GM23338 (cell line): ENCODE measurements around the gene PAM. TPM values are rescaled to one million over a fixed set of nuclear protein-coding genes. Genes with fewer than 3 reads are reported as not detected.

Source experiments
- ATAC-seq: fragments of 200-7000 bp; cut with Tn5 transposase; 3 replicates; pipeline ENCODE4 v1.9.1; 2020
- DNase-seq: peaks from one replicate; pipeline ENCODE4 v3.0.0-alpha.2; 2015; ENCODE audit warnings: low spot score
- H2AFZ ChIP-seq: fragments of 200-600 bp; sonication (generic); 2 replicates; pipeline ENCODE4 v1.8.0; 2016; ENCODE audit warnings: antibody characterized with exemption, mild to moderate bottlenecking, moderate library complexity
- H3F3A ChIP-seq: fragments of 200-600 bp; sonication (generic); replicated peaks from 2 replicates; pipeline ENCODE4 v1.8.0; 2017; ENCODE audit warnings: antibody characterized with exemption, mixed run types, low read depth
- H3K27ac ChIP-seq: fragments of 200-600 bp; sonication (generic); 2 replicates; pipeline ENCODE4 v1.6.1; 2016; ENCODE audit warnings: low read depth
- H3K27me3 ChIP-seq: fragments of 200-600 bp; sonication (generic); 2 replicates; pipeline ENCODE4 v1.8.0; 2016; ENCODE audit warnings: mild to moderate bottlenecking, mixed run types, moderate library complexity; ENCODE audit not compliant: insufficient read depth
- H3K36me3 ChIP-seq: fragments of 200-600 bp; sonication (generic); 2 replicates; pipeline ENCODE4 v1.8.0; 2016; ENCODE audit warnings: mild to moderate bottlenecking; ENCODE audit not compliant: insufficient read depth
- H3K4me1 ChIP-seq: fragments of 200-600 bp; sonication (generic); 2 replicates; pipeline ENCODE4 v1.8.0; 2016; ENCODE audit warnings: mild to moderate bottlenecking, moderate library complexity; ENCODE audit not compliant: insufficient read depth
- H3K4me2 ChIP-seq: fragments of 200-600 bp; sonication (generic); 2 replicates; pipeline ENCODE4 v1.7.1; 2017; ENCODE audit warnings: mixed run types
- H3K4me3 ChIP-seq: fragments of 200-600 bp; sonication (generic); 2 replicates; pipeline ENCODE4 v1.6.1; 2016; ENCODE audit warnings: mixed run types
- H3K79me2 ChIP-seq: fragments of 200-600 bp; sonication (generic); replicated peaks from 2 replicates; pipeline ENCODE4 v1.8.0; 2017; ENCODE audit warnings: mild to moderate bottlenecking; ENCODE audit not compliant: insufficient read depth
- H3K9me2 ChIP-seq: fragments of 200-600 bp; sonication (generic); 2 replicates; pipeline ENCODE4 v1.8.0; 2017; ENCODE audit not compliant: insufficient read depth
- H4K20me1 ChIP-seq: fragments of 200-600 bp; sonication (generic); replicated peaks from 2 replicates; pipeline ENCODE4 v1.8.0; 2017; ENCODE audit warnings: mild to moderate bottlenecking; ENCODE audit not compliant: insufficient read depth
- H3K27ac Mint-ChIP-seq: 2 replicates; pipeline ENCODE4 v1.8.0; 2020; ENCODE audit warnings: inconsistent platforms, mild to moderate bottlenecking, moderate library complexity, mixed read lengths
- H3K27me3 Mint-ChIP-seq: 3 replicates; pipeline ENCODE4 v1.8.0; 2022; ENCODE audit warnings: low read depth, mild to moderate bottlenecking, moderate library complexity, mixed read lengths, inconsistent platforms; ENCODE audit not compliant: insufficient read depth, poor library complexity
- H3K36me3 Mint-ChIP-seq: 3 replicates; pipeline ENCODE4 v1.8.0; 2021; ENCODE audit warnings: low read depth, mild to moderate bottlenecking, inconsistent platforms, moderate library complexity, mixed read lengths
- H3K4me1 Mint-ChIP-seq: 3 replicates; pipeline ENCODE4 v1.8.0; 2020; ENCODE audit warnings: mild to moderate bottlenecking, inconsistent platforms, mixed read lengths
- H3K4me3 Mint-ChIP-seq: 3 replicates; pipeline ENCODE4 v1.8.0; 2021; ENCODE audit warnings: moderate library complexity, mild to moderate bottlenecking, inconsistent platforms, mixed read lengths
- H3K9me3 Mint-ChIP-seq: 3 replicates; pipeline ENCODE4 v1.8.0; 2020; ENCODE audit warnings: moderate library complexity, mild to moderate bottlenecking, inconsistent platforms, mixed read lengths
- CREB1 ChIP-seq: fragments of 250-450 bp; sonication (Bioruptor Pico); IDR thresholded peaks from 2 replicates; pipeline ENCODE4 v1.5.0; 2020; ENCODE audit warnings: low read depth, mild to moderate bottlenecking, moderate library complexity
- EZH2 ChIP-seq: fragments of 200-600 bp; sonication (generic); IDR thresholded peaks from one replicate; pipeline ENCODE4 v1.8.0; 2017; ENCODE audit warnings: antibody characterized with exemption, mild to moderate bottlenecking, low read depth; ENCODE audit not compliant: unreplicated experiment
- EZH2phosphoT487 ChIP-seq: fragments of 200-600 bp; sonication (generic); IDR thresholded peaks from one replicate; pipeline ENCODE4 v1.8.1; 2018; ENCODE audit warnings: antibody characterized with exemption; ENCODE audit not compliant: unreplicated experiment
- JUNB ChIP-seq: IDR thresholded peaks from one replicate; pipeline ENCODE4 v1.6.1; 2016; ENCODE audit warnings: antibody characterized with exemption; ENCODE audit not compliant: unreplicated experiment
- NANOG ChIP-seq: IDR thresholded peaks from 2 replicates; pipeline ENCODE4 v1.6.1; 2016; ENCODE audit warnings: antibody characterized with exemption, borderline replicate concordance
- polyA plus RNA-seq: library from polyadenylated mRNA; unstranded; fragments of >200 nt; fragmentation: Nextera tagmentation; extraction: Ambion mirVana; gene quantifications from 2 replicates; pipeline ENCODE4 v1.2.1, GENCODE V29; 2016
- total RNA-seq: library from RNA; depleted of rRNA; stranded (reverse); fragments of >200 nt; shearing (Covaris generic); gene quantifications from 2 replicates; pipeline ENCODE4 v1.2.3, GENCODE V29; 2014
- TF ChIP-seq, protein P1 (sequence below): IDR thresholded peaks from one replicate; pipeline ENCODE4 v1.6.1; 2018; ENCODE audit warnings: antibody characterized with exemption; ENCODE audit not compliant: unreplicated experiment
- TF ChIP-seq, protein P2 (sequence below): fragments of 250-450 bp; sonication (Bioruptor Pico); IDR thresholded peaks from 2 replicates; pipeline ENCODE4 v1.5.0; 2020; ENCODE audit warnings: mild to moderate bottlenecking, moderate library complexity

PAM gene
- total and polyA plus RNA-seq, 2 experiments from 2014 or later = 33.9 to 79.4 TPM

- Mint-ChIP-seq H3K4me1 (peaks cover 5% of the 10 kb centered on the region; the same call in 2 of the 3 replicates), H3K4me3 (no peak overlapping the region), H3K9me3 (no peaks in the 10 kb centered on the region), H3K36me3 (no peaks in the 10 kb centered on the region), H3K27me3 (no peaks in the 10 kb centered on the region), H3K27ac (no peak overlapping the region)
- H2AFZ ChIP-seq = no peak overlapping the region
- no peaks in the 10 kb centered on the region for H4K20me1 ChIP-seq
- no peaks in the 10 kb centered on the region for H3K79me2 ChIP-seq
- no peak overlapping the region for H3K4me2 ChIP-seq
- no peaks in the 10 kb centered on the region for H3K9me2 ChIP-seq
- no peaks in the 10 kb centered on the region for H3K27me3 ChIP-seq
- no peaks in the 10 kb centered on the region for H3K36me3 ChIP-seq
- H3F3A ChIP-seq = no peaks in the 10 kb centered on the region
- no peak for ATAC-seq
- H3K4me3 ChIP-seq = no peak overlapping the region
- no peaks in the 10 kb centered on the region for H3K4me1 ChIP-seq
- DNase-seq = no peak
- H3K27ac ChIP-seq = no peak overlapping the region
- no peak for TF ChIP-seq CREB1 (CRISPR knock-in tag)
- no peak for TF ChIP-seq EZH2phosphoT487
- TF ChIP-seq EZH2 = no peak
- TF ChIP-seq, protein P1, sequence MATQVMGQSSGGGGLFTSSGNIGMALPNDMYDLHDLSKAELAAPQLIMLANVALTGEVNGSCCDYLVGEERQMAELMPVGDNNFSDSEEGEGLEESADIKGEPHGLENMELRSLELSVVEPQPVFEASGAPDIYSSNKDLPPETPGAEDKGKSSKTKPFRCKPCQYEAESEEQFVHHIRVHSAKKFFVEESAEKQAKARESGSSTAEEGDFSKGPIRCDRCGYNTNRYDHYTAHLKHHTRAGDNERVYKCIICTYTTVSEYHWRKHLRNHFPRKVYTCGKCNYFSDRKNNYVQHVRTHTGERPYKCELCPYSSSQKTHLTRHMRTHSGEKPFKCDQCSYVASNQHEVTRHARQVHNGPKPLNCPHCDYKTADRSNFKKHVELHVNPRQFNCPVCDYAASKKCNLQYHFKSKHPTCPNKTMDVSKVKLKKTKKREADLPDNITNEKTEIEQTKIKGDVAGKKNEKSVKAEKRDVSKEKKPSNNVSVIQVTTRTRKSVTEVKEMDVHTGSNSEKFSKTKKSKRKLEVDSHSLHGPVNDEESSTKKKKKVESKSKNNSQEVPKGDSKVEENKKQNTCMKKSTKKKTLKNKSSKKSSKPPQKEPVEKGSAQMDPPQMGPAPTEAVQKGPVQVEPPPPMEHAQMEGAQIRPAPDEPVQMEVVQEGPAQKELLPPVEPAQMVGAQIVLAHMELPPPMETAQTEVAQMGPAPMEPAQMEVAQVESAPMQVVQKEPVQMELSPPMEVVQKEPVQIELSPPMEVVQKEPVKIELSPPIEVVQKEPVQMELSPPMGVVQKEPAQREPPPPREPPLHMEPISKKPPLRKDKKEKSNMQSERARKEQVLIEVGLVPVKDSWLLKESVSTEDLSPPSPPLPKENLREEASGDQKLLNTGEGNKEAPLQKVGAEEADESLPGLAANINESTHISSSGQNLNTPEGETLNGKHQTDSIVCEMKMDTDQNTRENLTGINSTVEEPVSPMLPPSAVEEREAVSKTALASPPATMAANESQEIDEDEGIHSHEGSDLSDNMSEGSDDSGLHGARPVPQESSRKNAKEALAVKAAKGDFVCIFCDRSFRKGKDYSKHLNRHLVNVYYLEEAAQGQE = no peak
Observed at GRCh38 chr5:102933721-102934459, 178.8 kb downstream of the PAM start.

DNA sequence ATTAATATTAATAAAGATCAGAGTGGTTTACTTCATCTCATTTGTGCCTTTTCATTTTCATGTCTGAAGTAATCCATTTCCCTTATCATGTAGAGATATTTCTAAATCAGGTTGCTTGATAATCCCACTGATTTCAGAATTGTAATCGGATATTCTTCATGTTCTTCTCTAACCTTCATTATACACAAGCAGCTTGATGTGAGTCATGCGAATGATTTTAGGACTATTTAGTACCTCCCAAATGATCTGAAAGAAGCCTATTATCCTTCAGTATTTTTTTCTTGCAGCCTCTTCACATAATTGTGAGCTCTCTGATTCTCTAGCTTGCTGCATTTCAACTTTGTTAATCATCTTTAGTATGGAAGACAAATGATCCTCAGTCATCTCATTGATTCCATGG, 182.8 kb downstream of the PAM start:
- H3K4me2 ChIP-seq = no peak overlapping the region
- Mint-ChIP-seq H3K36me3 (no peaks in the 10 kb centered on the region), H3K27ac (no peak overlapping the region), H3K9me3 (no peaks in the 10 kb centered on the region), H3K27me3 (no peaks in the 10 kb centered on the region), H3K4me3 (no peak overlapping the region), H3K4me1 (peaks cover 5% of the 10 kb centered on the region; the same call in 2 of the 3 replicates)
- H3K27ac ChIP-seq = no peak overlapping the region
- H3K4me1 ChIP-seq = no peaks in the 10 kb centered on the region
- no peaks in the 10 kb centered on the region for H3K27me3 ChIP-seq
- no peaks in the 10 kb centered on the region for H3K36me3 ChIP-seq
- H4K20me1 ChIP-seq = no peaks in the 10 kb centered on the region
- H3K4me3 ChIP-seq = no peak overlapping the region
- ATAC-seq = no peak
- no peak overlapping the region for H2AFZ ChIP-seq
- no peaks in the 10 kb centered on the region for H3K9me2 ChIP-seq
- H3K79me2 ChIP-seq = no peaks in the 10 kb centered on the region
- H3F3A ChIP-seq = no peaks in the 10 kb centered on the region
- DNase-seq = no peak
- no peak for TF ChIP-seq JUNB
- no peak for TF ChIP-seq NANOG
- no peak for TF ChIP-seq EZH2phosphoT487
- TF ChIP-seq, protein P1 = no peak
- TF ChIP-seq, protein P2, sequence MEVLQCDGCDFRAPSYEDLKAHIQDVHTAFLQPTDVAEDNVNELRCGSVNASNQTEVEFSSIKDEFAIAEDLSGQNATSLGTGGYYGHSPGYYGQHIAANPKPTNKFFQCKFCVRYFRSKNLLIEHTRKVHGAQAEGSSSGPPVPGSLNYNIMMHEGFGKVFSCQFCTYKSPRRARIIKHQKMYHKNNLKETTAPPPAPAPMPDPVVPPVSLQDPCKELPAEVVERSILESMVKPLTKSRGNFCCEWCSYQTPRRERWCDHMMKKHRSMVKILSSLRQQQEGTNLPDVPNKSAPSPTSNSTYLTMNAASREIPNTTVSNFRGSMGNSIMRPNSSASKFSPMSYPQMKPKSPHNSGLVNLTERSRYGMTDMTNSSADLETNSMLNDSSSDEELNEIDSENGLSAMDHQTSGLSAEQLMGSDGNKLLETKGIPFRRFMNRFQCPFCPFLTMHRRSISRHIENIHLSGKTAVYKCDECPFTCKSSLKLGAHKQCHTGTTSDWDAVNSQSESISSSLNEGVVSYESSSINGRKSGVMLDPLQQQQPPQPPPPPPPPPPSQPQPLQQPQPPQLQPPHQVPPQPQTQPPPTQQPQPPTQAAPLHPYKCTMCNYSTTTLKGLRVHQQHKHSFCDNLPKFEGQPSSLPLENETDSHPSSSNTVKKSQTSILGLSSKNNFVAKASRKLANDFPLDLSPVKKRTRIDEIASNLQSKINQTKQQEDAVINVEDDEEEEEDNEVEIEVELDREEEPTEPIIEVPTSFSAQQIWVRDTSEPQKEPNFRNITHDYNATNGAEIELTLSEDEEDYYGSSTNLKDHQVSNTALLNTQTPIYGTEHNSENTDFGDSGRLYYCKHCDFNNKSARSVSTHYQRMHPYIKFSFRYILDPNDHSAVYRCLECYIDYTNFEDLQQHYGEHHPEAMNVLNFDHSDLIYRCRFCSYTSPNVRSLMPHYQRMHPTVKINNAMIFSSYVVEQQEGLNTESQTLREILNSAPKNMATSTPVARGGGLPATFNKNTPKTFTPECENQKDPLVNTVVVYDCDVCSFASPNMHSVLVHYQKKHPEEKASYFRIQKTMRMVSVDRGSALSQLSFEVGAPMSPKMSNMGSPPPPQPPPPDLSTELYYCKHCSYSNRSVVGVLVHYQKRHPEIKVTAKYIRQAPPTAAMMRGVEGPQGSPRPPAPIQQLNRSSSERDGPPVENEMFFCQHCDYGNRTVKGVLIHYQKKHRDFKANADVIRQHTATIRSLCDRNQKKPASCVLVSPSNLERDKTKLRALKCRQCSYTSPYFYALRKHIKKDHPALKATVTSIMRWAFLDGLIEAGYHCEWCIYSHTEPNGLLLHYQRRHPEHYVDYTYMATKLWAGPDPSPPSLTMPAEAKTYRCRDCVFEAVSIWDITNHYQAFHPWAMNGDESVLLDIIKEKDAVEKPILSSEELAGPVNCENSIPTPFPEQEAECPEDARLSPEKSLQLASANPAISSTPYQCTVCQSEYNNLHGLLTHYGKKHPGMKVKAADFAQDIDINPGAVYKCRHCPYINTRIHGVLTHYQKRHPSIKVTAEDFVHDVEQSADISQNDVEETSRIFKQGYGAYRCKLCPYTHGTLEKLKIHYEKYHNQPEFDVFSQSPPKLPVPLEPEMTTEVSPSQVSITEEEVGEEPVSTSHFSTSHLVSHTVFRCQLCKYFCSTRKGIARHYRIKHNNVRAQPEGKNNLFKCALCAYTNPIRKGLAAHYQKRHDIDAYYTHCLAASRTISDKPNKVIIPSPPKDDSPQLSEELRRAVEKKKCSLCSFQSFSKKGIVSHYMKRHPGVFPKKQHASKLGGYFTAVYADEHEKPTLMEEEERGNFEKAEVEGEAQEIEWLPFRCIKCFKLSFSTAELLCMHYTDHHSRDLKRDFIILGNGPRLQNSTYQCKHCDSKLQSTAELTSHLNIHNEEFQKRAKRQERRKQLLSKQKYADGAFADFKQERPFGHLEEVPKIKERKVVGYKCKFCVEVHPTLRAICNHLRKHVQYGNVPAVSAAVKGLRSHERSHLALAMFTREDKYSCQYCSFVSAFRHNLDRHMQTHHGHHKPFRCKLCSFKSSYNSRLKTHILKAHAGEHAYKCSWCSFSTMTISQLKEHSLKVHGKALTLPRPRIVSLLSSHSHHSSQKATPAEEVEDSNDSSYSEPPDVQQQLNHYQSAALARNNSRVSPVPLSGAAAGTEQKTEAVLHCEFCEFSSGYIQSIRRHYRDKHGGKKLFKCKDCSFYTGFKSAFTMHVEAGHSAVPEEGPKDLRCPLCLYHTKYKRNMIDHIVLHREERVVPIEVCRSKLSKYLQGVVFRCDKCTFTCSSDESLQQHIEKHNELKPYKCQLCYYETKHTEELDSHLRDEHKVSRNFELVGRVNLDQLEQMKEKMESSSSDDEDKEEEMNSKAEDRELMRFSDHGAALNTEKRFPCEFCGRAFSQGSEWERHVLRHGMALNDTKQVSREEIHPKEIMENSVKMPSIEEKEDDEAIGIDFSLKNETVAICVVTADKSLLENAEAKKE (CRISPR knock-in tag) = no peak
